BLaER1 (cell line): ENCODE results near the gene SARDH.

Experiments used
- H3K27ac ChIP-seq: shearing (Covaris generic); formaldehyde crosslinking; 2 replicates; pipeline ENCODE4 v1.8.1; 2022
- H3K27me3 ChIP-seq: shearing (Covaris generic); formaldehyde crosslinking; 2 replicates; pipeline ENCODE4 v1.8.1; 2022
- H3K36me3 ChIP-seq: shearing (Covaris generic); formaldehyde crosslinking; 2 replicates; pipeline ENCODE4 v1.8.1; 2022
- H3K4me1 ChIP-seq: shearing (Covaris generic); formaldehyde crosslinking; 2 replicates; pipeline ENCODE4 v1.8.1; 2022
- H3K4me2 ChIP-seq: shearing (Covaris generic); formaldehyde crosslinking; 2 replicates; pipeline ENCODE4 v1.8.1; 2022
- H3K4me3 ChIP-seq: shearing (Covaris generic); formaldehyde crosslinking; 2 replicates; pipeline ENCODE4 v1.8.1; 2022
- H3K9ac ChIP-seq: shearing (Covaris generic); formaldehyde crosslinking; 2 replicates; pipeline ENCODE4 v1.8.1; 2022
- H3K9me3 ChIP-seq: shearing (Covaris generic); formaldehyde crosslinking; 2 replicates; pipeline ENCODE4 v1.8.1; 2022
- H4K20me1 ChIP-seq: shearing (Covaris generic); formaldehyde crosslinking; 2 replicates; pipeline ENCODE4 v1.8.1; 2022
- Cebpa-rat ChIP-seq: shearing (Covaris generic); IDR thresholded peaks from 2 replicates; pipeline ENCODE4 v1.8.1; 2022

SARDH gene

GRCh38 chr9:133781828-133782135 lies 43.6 kb upstream of the SARDH start:
- Histone ChIP-seq H3K27me3 (no peaks in the 10 kb centered on the region), H3K4me1 (peaks cover 76% of the 10 kb centered on the region), H3K4me2 (no peak overlapping the region), H3K4me3 (no peak overlapping the region), H3K27ac (no peak overlapping the region), H3K9ac (no peak overlapping the region), H3K9me3 (no peaks in the 10 kb centered on the region), H3K36me3 (peaks cover 59% of the 10 kb centered on the region), H4K20me1 (peaks cover 9% of the 10 kb centered on the region; the same call in 1 of the 2 replicates)
- TF ChIP-seq Cebpa-rat: no peak

GRCh38 chr9:133780962-133781827 lies 43.0 kb upstream of the SARDH start:
- H3K27me3 ChIP-seq: no peaks in the 10 kb centered on the region
- no peaks in the 10 kb centered on the region for H3K9me3 ChIP-seq
- no peak for TF ChIP-seq Cebpa-rat
- peaks cover 76% of the 10 kb centered on the region for H3K4me1 ChIP-seq
- peaks cover 65% of the 10 kb centered on the region for H3K36me3 ChIP-seq
- no peak overlapping the region for H3K4me3 ChIP-seq
- H4K20me1 ChIP-seq: peaks cover 8% of the 10 kb centered on the region; the same call in 1 of the 2 replicates
- H3K9ac ChIP-seq: no peak overlapping the region
- no peak overlapping the region for H3K27ac ChIP-seq
- H3K4me2 ChIP-seq: no peak overlapping the region

- Histone ChIP-seq H3K27me3 (no peaks in the 10 kb centered on the region), H3K4me3 (no peak overlapping the region), H3K4me2 (peak overlapping the region; percentile 14; the same call in 1 of the 2 replicates), H3K4me1 (peaks cover 70% of the 10 kb centered on the region), H3K9ac (no peak overlapping the region), H3K9me3 (no peaks in the 10 kb centered on the region), H3K36me3 (peaks cover 65% of the 10 kb centered on the region), H4K20me1 (0 out of 2 replicates have a peak, but pooled peaks cover 1% of the 10 kb centered on the region), H3K27ac (no peak overlapping the region)
- no peak for TF ChIP-seq Cebpa-rat
These were observed 42.3 kb upstream of the SARDH start for GRCh38 chr9:133780404-133780945.

- Histone ChIP-seq H3K36me3 (peaks cover 66% of the 10 kb centered on the region), H3K9me3 (peaks cover 5% of the 10 kb centered on the region; the same call in 1 of the 2 replicates), H3K4me3 (no peak overlapping the region), H3K4me1 (peaks cover 63% of the 10 kb centered on the region), H3K27ac (no peak overlapping the region; the same call in 1 of the 2 replicates), H3K27me3 (no peaks in the 10 kb centered on the region), H3K4me2 (no peak overlapping the region), H4K20me1 (no peaks in the 10 kb centered on the region), H3K9ac (no peak overlapping the region)
- no peak for TF ChIP-seq Cebpa-rat
These were observed 41.6 kb upstream of the SARDH start for GRCh38 chr9:133779516-133780403.

- Histone ChIP-seq H3K9me3 (peaks cover 12% of the 10 kb centered on the region), H4K20me1 (no peaks in the 10 kb centered on the region), H3K36me3 (peaks cover 66% of the 10 kb centered on the region), H3K27me3 (no peaks in the 10 kb centered on the region), H3K27ac (no peak overlapping the region; the same call in 1 of the 2 replicates), H3K9ac (no peak overlapping the region), H3K4me2 (no peak overlapping the region), H3K4me3 (no peak overlapping the region), H3K4me1 (peaks cover 56% of the 10 kb centered on the region)
- TF ChIP-seq Cebpa-rat: no peak
These were observed 40.9 kb upstream of the SARDH start for GRCh38 chr9:133779081-133779480.

- H3K9ac ChIP-seq: no peak overlapping the region
- no peak overlapping the region for H3K4me2 ChIP-seq
- no peak for TF ChIP-seq Cebpa-rat
- no peaks in the 10 kb centered on the region for H4K20me1 ChIP-seq
- H3K27ac ChIP-seq: no peak overlapping the region
- H3K27me3 ChIP-seq: no peaks in the 10 kb centered on the region
- H3K36me3 ChIP-seq: peaks cover 69% of the 10 kb centered on the region
- peaks cover 50% of the 10 kb centered on the region for H3K4me1 ChIP-seq
- peaks cover 15% of the 10 kb centered on the region for H3K9me3 ChIP-seq
- no peak overlapping the region for H3K4me3 ChIP-seq
These were observed 40.3 kb upstream of the SARDH start for GRCh38 chr9:133778336-133779013.

GRCh38 chr9:133777871-133778270 lies 39.7 kb upstream of the SARDH start:
- H3K27ac ChIP-seq: no peak overlapping the region

GRCh38 chr9:133777068-133777791 lies 39.1 kb upstream of the SARDH start:
- H3K36me3 ChIP-seq: peaks cover 80% of the 10 kb centered on the region
- H3K9me3 ChIP-seq: peaks cover 15% of the 10 kb centered on the region
- H3K4me2 ChIP-seq: peak overlapping the region; percentile 73
- H4K20me1 ChIP-seq: no peaks in the 10 kb centered on the region
- peak overlapping the region; percentile 60; the same call in 1 of the 2 replicates for H3K27ac ChIP-seq
- H3K4me3 ChIP-seq: no peak overlapping the region
- H3K4me1 ChIP-seq: peaks cover 38% of the 10 kb centered on the region
- TF ChIP-seq Cebpa-rat: no peak
- H3K27me3 ChIP-seq: no peaks in the 10 kb centered on the region
- H3K9ac ChIP-seq: peak overlapping the region; percentile 50; the same call in 1 of the 2 replicates

More at GRCh38 chr9:133777871-133778270, 39.7 kb upstream of the SARDH start:
- H3K27me3 ChIP-seq: no peaks in the 10 kb centered on the region
- H4K20me1 ChIP-seq: no peaks in the 10 kb centered on the region
- peaks cover 44% of the 10 kb centered on the region for H3K4me1 ChIP-seq
- H3K9me3 ChIP-seq: peaks cover 15% of the 10 kb centered on the region
- peak overlapping the region; percentile 73 for H3K4me2 ChIP-seq
- H3K9ac ChIP-seq: peak overlapping the region; percentile 50; the same call in 1 of the 2 replicates
- no peak for TF ChIP-seq Cebpa-rat
- H3K36me3 ChIP-seq: peaks cover 75% of the 10 kb centered on the region
- no peak overlapping the region for H3K4me3 ChIP-seq
